Measurements from ENCODE around the gene PIK3C2G. TPM values are rescaled to one million over a fixed set of nuclear protein-coding genes. Genes with fewer than 3 reads are reported as not detected.

PIK3C2G gene
- total RNA-seq, 1 experiment from 2014 or later, result not detected

- Histone ChIP-seq H3K18ac (ENCODE audit: insufficient read length, low read depth, low read length) (no peak overlapping the region), H3K14ac (ENCODE audit: insufficient read depth, low read length) (no peak overlapping the region), H3K9ac (ENCODE audit: extremely low read depth, insufficient read length, low read length) (no peak overlapping the region), H4K8ac (replicated peaks; ENCODE audit: insufficient read length, low read depth, low read length) (no peak overlapping the region), H3K4me1 (ENCODE audit: insufficient read depth, low read length) (no peaks in the 10 kb centered on the region), H4K5ac (ENCODE audit: insufficient read length, low read depth, low read length) (no peak overlapping the region), H3K79me2 (ENCODE audit: insufficient read depth, low read length) (no peaks in the 10 kb centered on the region), H3K56ac (ENCODE audit: insufficient read length, low read depth, low read length) (no peak overlapping the region), H2BK20ac (ENCODE audit: low read depth, low read length, poor library complexity, severe bottlenecking) (no peak overlapping the region), H3T11ph (ENCODE audit: low read length) (no peak overlapping the region), H2AFZ (ENCODE audit: low read length) (no peak overlapping the region), H3K23ac (ENCODE audit: insufficient read length, low read depth, low read length) (no peak overlapping the region), H2AK5ac (ENCODE audit: insufficient read length, low read length) (no peak overlapping the region), H3K27ac (ENCODE audit: insufficient read length, low read depth, low read length) (no peak overlapping the region), H3K4me2 (ENCODE audit: insufficient read depth, insufficient read length, low read length) (no peak overlapping the region), H3K27me3 (ENCODE audit: insufficient read depth, low read length) (no peaks in the 10 kb centered on the region), H3K4ac (ENCODE audit: low read depth, low read length) (no peak overlapping the region), H3K9me3 (ENCODE audit: control insufficient read depth, low read depth, low read length) (no peaks in the 10 kb centered on the region), H4K91ac (ENCODE audit: insufficient read length, low read depth, low read length) (no peak overlapping the region), H2BK120ac (ENCODE audit: low read depth, low read length, poor library complexity, severe bottlenecking) (no peak overlapping the region), H2BK5ac (ENCODE audit: insufficient read length, low read length) (no peak overlapping the region), H2BK15ac (ENCODE audit: low read depth, low read length) (no peak overlapping the region), H4K20me1 (ENCODE audit: control insufficient read depth, insufficient read depth, insufficient read length) (no peaks in the 10 kb centered on the region), H3K23me2 (ENCODE audit: insufficient read length, low read depth, low read length, poor library complexity, severe bottlenecking) (no peaks in the 10 kb centered on the region), H3K79me1 (ENCODE audit: insufficient read depth, low read depth, low read length, poor library complexity, severe bottlenecking) (no peaks in the 10 kb centered on the region), H2BK12ac (ENCODE audit: insufficient read length, low read depth, low read length) (no peak overlapping the region)
- no peaks in the 10 kb centered on the region; the same call in 1 of the 2 replicates for H3K27me3 Mint-ChIP-seq (ENCODE audit: low read depth)
- peaks cover 20 to 21% of the 10 kb centered on the region in 2 experiments for H3K4me1 Mint-ChIP-seq
- no peak for TF ChIP-seq CTCF (conservative IDR thresholded peaks at IDR 0.05)
- H3K9me3 Mint-ChIP-seq, result peaks cover 4 to 26% of the 10 kb centered on the region in 2 experiments; a peak in 4 of 5 replicates
- peaks cover 0 to 15% (median 11%) of the 10 kb centered on the region in 3 experiments; a peak in 5 of 7 replicates for H3K36me3 Mint-ChIP-seq (ENCODE audit: insufficient read depth in 1 of 3, low read depth in 3 of 3)
- no peak for DNase-seq
- H3K27ac Mint-ChIP-seq, result 0 out of 7 replicates have a peak overlapping the region, but pooled peaks of 1 of the 3 experiments have one; percentile 21
- no peak overlapping the region for H3K4me3 Mint-ChIP-seq
- no CpG with 5 or more reads among the region's 5 CpGs for WGBS (ENCODE audit: extremely low coverage, insufficient read length, low lambda C conversion rate)
Observed at GRCh38 chr12:18302809-18303430, 41.6 kb downstream of the PIK3C2G start.
